NCI-H2107 (cell line): ENCODE results near the gene EIF3K.
"Not testable (repeated sequence)": the region's sequence is repeated elsewhere in the genome, so short reads cannot be mapped to it uniquely, and the experiment has no call there.

Experiments
- DNase-seq: peaks from one replicate; lab custom pipeline; 2025; lab: John Stamatoyannopoulos, UW

The EIF3K gene

GRCh38 chr19:38617764-38618589 is 1.0 kb upstream of the EIF3K start, which contains the start of gene MAP4K1:
MAP4K1 (minus strand) TSS chr19:38617953; CDS start chr19:38617895, 58 bp downstream.
- no peak for DNase-seq

GRCh38 chr19:38619361-38620174 is 580 bp downstream of the EIF3K start:
- DNase-seq, result no peak

GRCh38 chr19:38624822-38625221 is 5.8 kb downstream of the EIF3K start:
- no peak for DNase-seq

- no peak for DNase-seq
Observed at GRCh38 chr19:38626401-38626800, 7.4 kb downstream of the EIF3K start.

- no peak for DNase-seq
Observed at GRCh38 chr19:38629568-38629967, 10.6 kb downstream of the EIF3K start.

- not testable (repeated sequence) for DNase-seq
Observed at GRCh38 chr19:38631301-38631700, 12.3 kb downstream of the EIF3K start.

GRCh38 chr19:38631811-38632475 is 13.0 kb downstream of the EIF3K start:
- not testable (repeated sequence) for DNase-seq

- no peak for DNase-seq
Observed at GRCh38 chr19:38632476-38633213, 13.7 kb downstream of the EIF3K start.

GRCh38 chr19:38634757-38635482 is 15.9 kb downstream of the EIF3K start:
- DNase-seq, result peak; percentile 23

GRCh38 chr19:38635483-38636399 is 16.8 kb downstream of the EIF3K start:
- no peak for DNase-seq

GRCh38 chr19:38638461-38638860 is 19.5 kb downstream of the EIF3K start:
- DNase-seq, result no peak

- DNase-seq, result no peak
Observed at GRCh38 chr19:38639679-38640078, 20.7 kb downstream of the EIF3K start.

- DNase-seq, result no peak
Observed at GRCh38 chr19:38640368-38640767, 21.4 kb downstream of the EIF3K start.

- no peak for DNase-seq
Observed at GRCh38 chr19:38642176-38642575, 23.2 kb downstream of the EIF3K start.

GRCh38 chr19:38644719-38645118 is 25.7 kb downstream of the EIF3K start:
- no peak for DNase-seq

- peak; percentile 97 for DNase-seq
Observed at GRCh38 chr19:38647368-38647965, 28.5 kb downstream of the EIF3K start, which contains the start of gene ACTN4. ACTN4 (plus strand) TSS chr19:38647649; CDS start chr19:38647746, 97 bp downstream.

GRCh38 chr19:38647966-38648768 is 29.2 kb downstream of the EIF3K start:
- DNase-seq, result no peak

- no peak for DNase-seq
Observed at GRCh38 chr19:38648769-38649304, 29.8 kb downstream of the EIF3K start.
